ENCODE results near the gene YTHDC2. TPM values are rescaled to one million over a fixed set of nuclear protein-coding genes. Genes with fewer than 3 reads are reported as not detected.
"Not testable (repeated sequence)": the region's sequence is repeated elsewhere in the genome, so short reads cannot be mapped to it uniquely, and the experiment has no call there.

The YTHDC2 gene
- total RNA-seq, 1 donor from 2014 or later, result 36.7 TPM

DNA sequence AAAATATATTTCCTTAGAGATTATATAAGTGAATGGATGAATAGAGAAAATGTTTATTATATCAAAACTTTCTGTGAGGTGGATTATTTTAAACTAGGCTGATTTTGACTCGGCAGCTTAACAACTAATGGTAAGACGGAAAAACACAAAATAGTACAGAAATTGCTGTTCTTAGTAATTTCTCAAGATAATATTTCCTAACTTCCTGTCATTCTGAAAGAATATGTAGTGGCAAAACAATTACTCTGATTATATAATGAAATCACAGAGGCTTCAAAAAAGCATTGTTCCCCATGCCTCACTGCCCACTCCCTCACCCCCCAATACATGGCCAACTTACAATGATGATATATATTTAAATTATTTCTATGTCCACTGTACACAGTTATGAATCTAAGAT, 85.4 kb downstream of the YTHDC2 start:
- DNase-seq (ENCODE audit: low spot score in 2 of 2), result no peak
- FAIRE-seq, result no peak

DNA sequence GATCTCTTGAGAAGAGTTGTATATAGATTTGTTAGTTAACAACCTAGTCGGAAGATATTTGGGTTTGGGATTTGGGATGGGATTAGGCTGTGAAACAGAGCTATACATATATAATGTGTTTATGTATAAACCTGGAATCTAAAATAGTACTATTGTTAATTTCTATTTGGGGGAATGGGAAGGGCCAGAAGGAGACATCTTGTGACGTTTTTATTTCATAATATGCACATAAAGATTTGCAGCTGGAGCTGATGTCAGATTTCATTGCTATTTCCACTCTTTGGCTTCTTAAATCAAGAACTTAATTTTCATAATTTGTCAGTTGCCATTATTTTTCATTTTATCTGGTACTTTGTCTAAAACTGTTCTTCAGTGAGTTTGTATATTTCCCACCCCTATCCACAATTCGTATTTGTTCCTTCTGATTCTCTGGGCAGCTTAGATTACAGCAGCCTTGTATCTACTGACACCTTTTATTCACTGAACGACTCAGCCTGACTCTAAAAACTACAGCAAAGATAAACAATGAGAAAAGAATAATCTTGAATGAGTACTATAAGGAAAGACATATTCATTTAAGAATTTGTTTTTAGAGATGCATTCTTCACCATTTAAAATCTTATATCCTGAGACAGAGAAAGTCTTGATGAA, 86.9 kb downstream of the YTHDC2 start:
- FAIRE-seq (no peak), DNase-seq (ENCODE audit: low spot score in 2 of 2) (no peak)

GRCh38 chr5:113601423-113601822, 87.9 kb downstream of the YTHDC2 start:
- DNase-seq (ENCODE audit: low spot score in 2 of 2), result no peak
- FAIRE-seq, result no peak

DNA sequence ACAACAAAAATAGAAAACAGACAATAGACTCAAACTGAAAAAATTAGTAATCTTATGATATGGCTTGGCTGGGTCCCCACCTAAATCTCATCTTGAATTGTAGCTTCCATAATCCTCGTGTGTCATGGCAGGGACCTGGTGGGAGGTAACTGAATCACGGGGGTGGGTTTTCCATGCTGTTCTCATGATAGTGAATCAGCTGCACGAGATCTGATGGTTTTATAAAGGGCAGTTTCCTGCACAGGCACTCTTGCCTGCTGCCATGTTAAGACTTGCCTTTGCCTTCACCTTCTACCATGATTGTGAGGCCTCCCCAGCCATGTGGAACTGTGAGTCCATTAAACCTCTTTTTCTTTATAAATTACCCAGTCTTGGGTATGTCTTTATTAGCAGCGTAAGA, 89.8 kb downstream of the YTHDC2 start:
- not testable (repeated sequence) for DNase-seq (ENCODE audit: low spot score in 2 of 2); FAIRE-seq

- peak in 1 of 2 donors; percentile 16 for DNase-seq (ENCODE audit: low spot score in 2 of 2)
- no peak for FAIRE-seq
Observed at GRCh38 chr5:113606298-113607134, 93.0 kb downstream of the YTHDC2 start.

DNA sequence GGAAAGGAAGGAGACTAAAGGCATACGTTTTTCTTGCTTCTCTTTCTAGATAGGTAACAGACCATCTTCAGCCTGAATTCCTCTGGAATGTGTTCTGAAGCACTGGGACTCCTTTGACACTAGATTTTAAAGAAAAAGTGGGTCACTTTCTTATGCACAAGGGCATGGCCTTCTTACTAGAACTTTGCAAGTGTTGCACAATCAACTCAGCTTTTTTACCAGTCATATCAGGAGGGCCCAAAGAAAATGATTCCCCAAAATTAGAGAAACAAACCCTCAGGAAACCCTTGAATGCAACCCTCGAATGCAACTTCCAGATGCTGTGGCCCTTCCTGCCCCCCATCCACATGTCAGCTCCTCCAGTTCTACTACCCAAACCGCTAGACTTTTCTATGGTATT, 93.9 kb downstream of the YTHDC2 start:
- no peak for FAIRE-seq
- no peak for DNase-seq (ENCODE audit: low spot score in 2 of 2)

DNA sequence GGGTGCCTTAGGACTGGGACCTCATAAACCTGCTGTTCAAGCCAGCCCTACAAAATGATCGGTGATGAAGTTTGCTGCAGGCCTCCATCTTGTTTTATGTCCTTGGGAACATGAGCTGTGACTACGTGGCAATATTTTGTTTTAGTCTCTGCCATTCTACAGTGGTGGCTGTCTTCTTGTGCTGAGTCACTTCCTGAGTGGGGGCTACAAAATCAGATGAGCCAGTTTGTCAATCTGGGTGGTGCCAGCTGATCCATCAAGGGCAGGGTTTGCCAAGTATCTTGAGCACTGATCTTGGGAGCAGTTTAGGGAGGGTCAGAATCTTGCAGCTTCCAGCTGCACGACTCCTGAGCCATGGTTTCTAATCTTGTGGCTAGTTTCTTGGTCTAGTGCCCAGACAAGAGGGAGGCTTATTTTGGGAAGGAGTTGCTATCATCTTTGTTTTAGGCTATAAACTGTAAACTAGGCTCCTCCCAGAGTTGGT, 94.7 kb downstream of the YTHDC2 start:
- FAIRE-seq (no peak), DNase-seq (ENCODE audit: low spot score in 2 of 2) (no peak)

DNA sequence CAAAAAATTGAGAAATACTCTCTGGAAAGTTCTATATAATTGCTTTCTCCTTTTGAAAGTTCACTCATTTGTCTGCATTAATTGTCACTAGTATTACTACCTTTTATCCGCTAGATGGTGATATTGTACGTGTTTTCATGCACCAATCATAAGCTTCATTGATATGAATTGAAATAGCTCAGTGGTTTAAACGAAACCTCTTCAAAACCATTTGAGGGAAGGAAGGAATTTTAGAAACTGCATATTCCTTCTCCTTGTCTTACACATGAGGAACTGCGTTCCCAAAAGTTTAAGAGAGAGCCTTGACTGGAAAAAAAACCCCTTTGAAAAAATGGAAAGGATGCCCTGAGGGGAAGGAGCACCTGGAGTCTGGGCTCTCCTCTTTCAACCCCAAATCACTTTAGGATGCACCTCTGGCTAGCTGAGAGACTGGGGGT, 98.6 kb downstream of the YTHDC2 start:
- FAIRE-seq, result peak; percentile 52
- DNase-seq (ENCODE audit: low spot score in 2 of 2), result peak; percentile 31 to 44

DNA sequence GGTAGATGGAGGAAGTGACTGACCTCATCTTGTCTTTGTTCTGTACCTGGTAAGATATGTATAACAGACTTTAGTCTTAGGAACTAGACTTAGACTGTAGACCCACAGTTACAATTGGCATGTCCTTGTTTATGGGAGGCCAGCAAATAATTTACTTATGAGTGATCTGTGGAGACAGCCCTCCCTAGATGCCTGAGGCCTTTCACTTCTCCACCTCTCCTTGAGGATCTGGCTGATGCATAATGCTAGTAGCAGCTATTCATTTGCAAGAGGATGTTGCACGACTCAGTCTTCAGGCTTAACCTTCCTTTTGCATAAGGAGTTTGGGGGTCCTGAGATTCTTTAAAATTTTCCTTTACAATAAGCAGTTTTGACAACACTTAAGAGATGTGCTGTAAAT, 100.7 kb downstream of the YTHDC2 start:
- FAIRE-seq (no peak), DNase-seq (ENCODE audit: low spot score in 2 of 2) (no peak)

GRCh38 chr5:113615708-113616107, 102.2 kb downstream of the YTHDC2 start:
- no peak for DNase-seq (ENCODE audit: low spot score in 2 of 2)
- no peak for FAIRE-seq

- no peak for FAIRE-seq
Observed at GRCh38 chr5:113617191-113617796, 103.8 kb downstream of the YTHDC2 start.

GRCh38 chr5:113632996-113633395, 119.5 kb downstream of the YTHDC2 start:
- no peak for FAIRE-seq

More at GRCh38 chr5:113617191-113617796, 103.8 kb downstream of the YTHDC2 start:
- no peak for DNase-seq (ENCODE audit: low spot score in 2 of 2)

DNA sequence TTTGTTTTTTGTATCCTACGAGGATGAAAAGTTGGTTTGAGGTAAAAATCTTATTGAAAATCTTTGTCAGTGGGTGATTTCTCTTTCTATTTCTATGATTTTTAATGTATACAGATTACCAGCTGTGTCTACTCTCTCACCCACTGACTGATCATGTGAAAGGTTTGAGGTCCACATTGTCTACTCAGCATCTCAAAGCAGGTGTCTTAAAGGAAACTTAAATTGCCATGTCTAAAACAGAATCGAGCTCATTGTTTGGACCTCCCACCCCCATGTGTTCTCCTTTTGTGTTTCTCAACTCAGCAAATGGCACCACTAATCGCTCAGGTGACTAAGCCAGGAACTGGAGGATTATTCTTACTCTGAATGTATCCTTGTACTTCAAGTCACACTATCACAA, 121.5 kb downstream of the YTHDC2 start:
- no peak for DNase-seq (ENCODE audit: low spot score in 2 of 2)
- FAIRE-seq, result no peak

More at GRCh38 chr5:113632996-113633395, 119.5 kb downstream of the YTHDC2 start:
- no peak for DNase-seq (ENCODE audit: low spot score in 2 of 2)

DNA sequence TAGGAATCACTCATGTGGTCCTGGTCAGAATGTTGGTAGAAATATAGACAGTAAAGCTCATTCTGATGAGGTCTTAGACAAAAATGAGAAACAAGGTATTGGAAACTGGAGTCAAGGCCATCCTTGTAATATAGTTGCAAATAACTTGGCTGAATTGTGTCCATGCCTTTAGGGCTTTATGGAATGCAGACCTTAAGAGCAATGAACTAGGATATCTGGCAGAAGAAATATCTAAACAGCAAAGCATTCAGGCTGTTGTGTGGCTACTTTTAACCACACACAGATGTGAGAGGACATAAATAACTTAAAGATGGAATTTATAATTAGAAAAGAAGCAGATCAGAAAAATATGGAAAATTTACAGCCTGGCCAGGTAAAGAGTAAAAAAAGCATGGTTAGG, 128.2 kb downstream of the YTHDC2 start:
- FAIRE-seq (no peak), DNase-seq (ENCODE audit: low spot score in 2 of 2) (no peak)

Small RNA genes lying within 50 kb of the gene (small RNA-seq; reads per million reads assigned to genes)
- gene RNU4ATAC13P, result not detected

Other genes starting within 250 kb of the YTHDC2 start
- gene TSSK1B, start 78.7 kb upstream of the YTHDC2 start, total RNA-seq, result under 0.01 TPM
- gene MCC, start 25.2 kb upstream of the YTHDC2 start, total RNA-seq, result 10.2 TPM

Data from frontal cortex (tissue), 4 donors.